Hepatocyte (in vitro differentiated cells): ENCODE data around the gene SLC30A9. TPM values are rescaled to one million over a fixed set of nuclear protein-coding genes. Genes with fewer than 3 reads are reported as not detected.

Experiments
- DNase-seq: peaks from one replicate; pipeline ENCODE4 v3.0.0-alpha.2; 2016; ENCODE audit warnings: low spot score
- H2AFZ ChIP-seq: fragments of 200-600 bp; sonication (generic); 2 replicates; pipeline ENCODE4 v1.6.0; 2016; ENCODE audit warnings: antibody characterized with exemption, mild to moderate bottlenecking
- H3K27ac ChIP-seq: fragments of 200-600 bp; sonication (generic); 2 replicates; pipeline ENCODE4 v1.5.1; 2016; ENCODE audit warnings: mild to moderate bottlenecking
- H3K27me3 ChIP-seq: fragments of 200-600 bp; sonication (generic); 2 replicates; pipeline ENCODE4 v1.6.1; 2016
- H3K36me3 ChIP-seq: fragments of 200-600 bp; sonication (generic); replicated peaks from 2 replicates; pipeline ENCODE4 v1.5.1; 2016; ENCODE audit warnings: low read depth; ENCODE audit not compliant: insufficient read depth
- H3K4me1 ChIP-seq: fragments of 200-600 bp; sonication (generic); 2 replicates; pipeline ENCODE4 v1.5.1; 2016; ENCODE audit warnings: mild to moderate bottlenecking, moderate library complexity; ENCODE audit not compliant: insufficient read depth
- H3K4me2 ChIP-seq: fragments of 200-600 bp; sonication (generic); 2 replicates; pipeline ENCODE4 v1.6.0; 2016
- H3K4me3 ChIP-seq: fragments of 200-600 bp; sonication (generic); 2 replicates; pipeline ENCODE4 v1.5.1; 2016; ENCODE audit warnings: mild to moderate bottlenecking
- H3K79me2 ChIP-seq: fragments of 200-600 bp; sonication (generic); 2 replicates; pipeline ENCODE4 v1.6.0; 2017; ENCODE audit warnings: mild to moderate bottlenecking
- H3K9me2 ChIP-seq: fragments of 200-600 bp; sonication (generic); replicated peaks from 2 replicates; pipeline ENCODE4 v1.6.0; 2017; ENCODE audit warnings: mild to moderate bottlenecking; ENCODE audit not compliant: insufficient read depth
- H3K9me3 ChIP-seq: fragments of 200-600 bp; sonication (generic); 2 replicates; pipeline ENCODE4 v1.5.1; 2016; ENCODE audit warnings: low read depth, mild to moderate bottlenecking
- H4K20me1 ChIP-seq: fragments of 200-600 bp; sonication (generic); 2 replicates; pipeline ENCODE4 v1.6.0; 2016; ENCODE audit warnings: mild to moderate bottlenecking; ENCODE audit not compliant: insufficient read depth, poor library complexity, severe bottlenecking
- CTCF ChIP-seq: fragments of 200-600 bp; sonication (generic); IDR thresholded peaks from 2 replicates; pipeline ENCODE4 v1.5.1; 2016; ENCODE audit warnings: antibody characterized with exemption, mild to moderate bottlenecking; ENCODE audit not compliant: poor library complexity
- EZH2 ChIP-seq: fragments of 200-600 bp; sonication (generic); IDR thresholded peaks from 2 replicates; pipeline ENCODE4 v1.6.1; 2016; ENCODE audit warnings: antibody characterized with exemption, mild to moderate bottlenecking, borderline replicate concordance
- EZH2phosphoT487 ChIP-seq: fragments of 200-600 bp; sonication (generic); IDR thresholded peaks from one replicate; pipeline ENCODE4 v1.6.1; 2018; ENCODE audit warnings: antibody characterized with exemption, mild to moderate bottlenecking, low read depth, moderate library complexity; ENCODE audit not compliant: unreplicated experiment, severe bottlenecking
- WGBS: methylation state at CpG from one replicate; pipeline ENCODE4 v1.1.6; 2016; ENCODE audit warnings: low lambda C conversion rate; ENCODE audit errors: missing lambda C conversion rate; 5-methylcytosine and 5-hydroxymethylcytosine counted together
- polyA plus RNA-seq: library from polyadenylated mRNA; unstranded; fragments of >200 nt; fragmentation: Nextera tagmentation; extraction: Ambion mirVana; gene quantifications from 2 replicates; pipeline ENCODE4 v1.2.1, GENCODE V29; 2016
- total RNA-seq: library from RNA; depleted of rRNA; stranded (reverse); fragments of >200 nt; gene quantifications from 2 replicates; pipeline ENCODE4 v1.2.3, GENCODE V29; 2014

The SLC30A9 gene
- total and polyA plus RNA-seq, 2 experiments from 2014 or later: 41.3 to 50.9 TPM

- WGBS: 97% methylated on average over 3 of the region's 3 CpGs
- H3K9me3 ChIP-seq: no peaks in the 10 kb centered on the region
- TF ChIP-seq EZH2phosphoT487 (no peak), CTCF (no peak), EZH2 (no peak)
Observed at GRCh38 chr4:42050516-42051249, 60.4 kb downstream of the SLC30A9 start.

GRCh38 chr4:42066402-42066801 lies 76.1 kb downstream of the SLC30A9 start:
- no peaks in the 10 kb centered on the region for H4K20me1 ChIP-seq
- TF ChIP-seq CTCF: no peak
- TF ChIP-seq EZH2phosphoT487: no peak
- no peak for TF ChIP-seq EZH2
- 80% methylated on average over 2 of the region's 2 CpGs for WGBS
- no peaks in the 10 kb centered on the region for H3K9me3 ChIP-seq
- no peaks in the 10 kb centered on the region for H3K9me2 ChIP-seq
- no peaks in the 10 kb centered on the region for H3K79me2 ChIP-seq
- DNase-seq: no peak
- no peak overlapping the region for H3K4me3 ChIP-seq
- no peak overlapping the region for H3K27ac ChIP-seq
- no peaks in the 10 kb centered on the region for H3K36me3 ChIP-seq
- H3K4me1 ChIP-seq: no peaks in the 10 kb centered on the region
- H3K27me3 ChIP-seq: no peaks in the 10 kb centered on the region
- H2AFZ ChIP-seq: no peak overlapping the region
- H3K4me2 ChIP-seq: no peak overlapping the region

More at GRCh38 chr4:42050516-42051249, 60.4 kb downstream of the SLC30A9 start:
- Histone ChIP-seq H3K27me3 (no peaks in the 10 kb centered on the region), H3K9me2 (no peaks in the 10 kb centered on the region), H4K20me1 (no peaks in the 10 kb centered on the region), H3K79me2 (no peaks in the 10 kb centered on the region), H3K4me3 (no peak overlapping the region), H3K27ac (no peak overlapping the region), H3K4me2 (no peak overlapping the region), H3K36me3 (no peaks in the 10 kb centered on the region), H3K4me1 (no peaks in the 10 kb centered on the region), H2AFZ (no peak overlapping the region)
- DNase-seq: no peak

- no peaks in the 10 kb centered on the region for H3K27me3 ChIP-seq
- no peak overlapping the region for H3K27ac ChIP-seq
- H2AFZ ChIP-seq: no peak overlapping the region
- no peaks in the 10 kb centered on the region for H3K9me2 ChIP-seq
- no peaks in the 10 kb centered on the region for H4K20me1 ChIP-seq
- H3K4me3 ChIP-seq: no peak overlapping the region
- H3K4me1 ChIP-seq: no peaks in the 10 kb centered on the region
- TF ChIP-seq EZH2phosphoT487 (no peak), EZH2 (no peak), CTCF (no peak)
- H3K9me3 ChIP-seq: no peaks in the 10 kb centered on the region
- no peak for DNase-seq
- 48% methylated on average over 2 of the region's 2 CpGs for WGBS
- no peaks in the 10 kb centered on the region for H3K36me3 ChIP-seq
- no peaks in the 10 kb centered on the region for H3K79me2 ChIP-seq
- H3K4me2 ChIP-seq: no peak overlapping the region
Observed at GRCh38 chr4:42067264-42067663, 76.9 kb downstream of the SLC30A9 start.
